Measurements from ENCODE around the gene HLA-DQB1.

GRCh38 chr6:32685603-32686002 lies 19.1 kb upstream of the HLA-DQB1 start:
- TF ChIP-seq CTCF (IDR thresholded peaks at IDR 0.05; ENCODE audit: extremely low read depth in 1 of 2, insufficient read depth in 1 of 2, low read depth in 1 of 2, low read length in 2 of 2): no peak
- no peak for TF ChIP-seq POLR2A (IDR thresholded peaks at IDR 0.05; ENCODE audit: low read depth, low read length)
- no peak for TF ChIP-seq POLR2AphosphoS5 (IDR thresholded peaks at IDR 0.05; ENCODE audit: insufficient read depth, low read depth, low read length)
- TF ChIP-seq, protein P1, sequence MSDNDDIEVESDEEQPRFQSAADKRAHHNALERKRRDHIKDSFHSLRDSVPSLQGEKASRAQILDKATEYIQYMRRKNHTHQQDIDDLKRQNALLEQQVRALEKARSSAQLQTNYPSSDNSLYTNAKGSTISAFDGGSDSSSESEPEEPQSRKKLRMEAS (IDR thresholded peaks at IDR 0.05; ENCODE audit: insufficient read depth, insufficient read length): no peak
- no peak for TF ChIP-seq JUN (IDR thresholded peaks at IDR 0.05; ENCODE audit: borderline replicate concordance, insufficient read depth, insufficient read length, low read depth)
- TF ChIP-seq EZH2 (IDR thresholded peaks at IDR 0.05; ENCODE audit: borderline replicate concordance, low read depth, low read length, severe bottlenecking): no peak
- TF ChIP-seq FOS (IDR thresholded peaks at IDR 0.05; ENCODE audit: borderline replicate concordance, insufficient read depth, low read length): no peak
- no peak for TF ChIP-seq MYC (IDR thresholded peaks at IDR 0.05; ENCODE audit: low read depth, low read length)
- no peak for TF ChIP-seq GATA2 (IDR thresholded peaks at IDR 0.05; ENCODE audit: insufficient read depth, insufficient read length, low read depth, low read length)
